GM21576 (cell line): ENCODE results near the gene MBTPS1.

Source experiments
- ATAC-seq: cut with Tn5 transposase; IDR thresholded peaks from one replicate; pipeline ENCODE4 v1.9.1; 2021; ENCODE audit warnings: mild to moderate bottlenecking, moderate library complexity; ENCODE audit not compliant: unreplicated experiment

MBTPS1 gene

GRCh38 chr16:84080378-84080777 is 36.4 kb downstream of the MBTPS1 start:
- ATAC-seq: no peak

- no peak for ATAC-seq
These were observed 37.1 kb downstream of the MBTPS1 start for GRCh38 chr16:84079664-84080063.

GRCh38 chr16:84075376-84075775 is 41.4 kb downstream of the MBTPS1 start:
- no peak for ATAC-seq

GRCh38 chr16:84074721-84075120 is 42.0 kb downstream of the MBTPS1 start:
- ATAC-seq: no peak

- no peak for ATAC-seq
These were observed 44.7 kb downstream of the MBTPS1 start for GRCh38 chr16:84072014-84072413.

DNA sequence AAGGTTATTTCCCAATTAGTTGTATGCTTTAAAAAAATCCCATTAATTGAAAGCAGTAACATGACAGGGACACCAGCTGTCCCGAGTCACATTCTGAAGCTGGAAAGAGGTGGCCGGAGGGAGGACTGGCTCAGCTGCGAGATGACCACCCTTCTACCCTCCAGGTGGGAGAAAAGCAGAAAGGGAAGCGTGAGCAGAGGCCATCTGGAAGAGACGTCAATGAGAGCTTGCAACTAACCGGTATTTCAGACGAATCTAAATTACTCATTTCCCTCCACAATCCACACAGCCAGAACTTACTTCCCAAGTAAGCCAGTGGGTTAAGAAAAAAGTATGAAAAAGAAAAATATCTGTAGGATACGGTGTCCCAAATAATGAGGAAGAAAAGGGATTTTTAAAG is 45.6 kb downstream of the MBTPS1 start:
- no peak for ATAC-seq

- ATAC-seq: no peak
These were observed 47.2 kb downstream of the MBTPS1 start for GRCh38 chr16:84069540-84069939.

DNA sequence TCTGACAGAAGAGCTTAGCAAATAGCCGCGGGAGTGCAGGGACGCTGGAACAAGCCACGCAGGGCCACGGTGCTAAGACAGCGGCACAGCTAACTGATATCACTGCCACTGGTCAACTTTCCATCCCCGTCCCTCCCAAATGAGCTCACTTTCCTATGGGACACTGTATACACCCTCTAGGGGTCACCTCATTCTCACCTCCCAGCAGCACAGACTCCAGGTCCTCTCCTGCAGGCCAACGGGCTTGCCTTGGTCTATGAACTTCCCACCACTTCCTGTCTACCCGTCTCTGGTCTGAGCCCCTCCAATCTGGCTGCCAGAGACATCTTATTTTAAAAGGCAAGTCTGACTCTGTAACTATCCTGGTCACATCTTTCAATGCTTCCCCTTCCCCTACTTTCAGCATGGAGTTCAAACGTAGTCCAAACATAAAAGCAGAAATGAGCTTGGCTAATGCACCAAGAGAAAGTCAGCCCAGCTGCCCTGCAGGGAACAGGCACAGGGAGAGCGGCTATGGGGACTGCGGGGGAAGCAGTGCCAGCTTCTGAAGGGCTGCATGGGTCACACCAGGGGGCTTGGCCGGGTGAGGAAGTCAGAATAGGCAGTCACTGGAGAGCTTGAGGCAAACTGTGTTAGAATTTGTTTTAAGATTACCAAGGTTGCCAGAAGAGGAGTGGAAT is 47.8 kb downstream of the MBTPS1 start:
- ATAC-seq: no peak

DNA sequence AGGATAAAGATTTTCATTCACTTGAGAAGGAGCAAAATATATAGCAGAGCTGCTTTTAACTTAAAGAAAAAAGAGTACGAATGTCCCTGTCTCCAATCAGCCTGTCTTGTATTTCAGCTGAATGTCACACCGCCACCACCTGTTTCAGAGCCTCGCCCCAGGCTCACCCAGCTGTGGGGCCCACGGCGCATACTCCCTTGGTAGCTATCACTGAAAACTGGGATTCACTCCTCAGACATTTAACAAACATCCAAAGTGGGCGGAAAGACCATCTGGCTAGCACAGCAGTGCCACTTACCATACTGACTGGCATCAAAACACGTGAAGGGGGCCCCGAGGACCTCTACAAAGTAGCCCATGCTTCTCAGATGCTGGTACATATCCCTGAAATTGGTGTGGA is 48.7 kb downstream of the MBTPS1 start:
- ATAC-seq: no peak

GRCh38 chr16:84067640-84068039 is 49.1 kb downstream of the MBTPS1 start:
- ATAC-seq: no peak

- no peak for ATAC-seq
These were observed 51.1 kb downstream of the MBTPS1 start for GRCh38 chr16:84065536-84066132.

- no peak for ATAC-seq
These were observed 52.8 kb downstream of the MBTPS1 start for GRCh38 chr16:84063980-84064379.

GRCh38 chr16:84062734-84063640 is 53.8 kb downstream of the MBTPS1 start:
- ATAC-seq: no peak

GRCh38 chr16:84061236-84061819 is 55.4 kb downstream of the MBTPS1 start:
- no peak for ATAC-seq

DNA sequence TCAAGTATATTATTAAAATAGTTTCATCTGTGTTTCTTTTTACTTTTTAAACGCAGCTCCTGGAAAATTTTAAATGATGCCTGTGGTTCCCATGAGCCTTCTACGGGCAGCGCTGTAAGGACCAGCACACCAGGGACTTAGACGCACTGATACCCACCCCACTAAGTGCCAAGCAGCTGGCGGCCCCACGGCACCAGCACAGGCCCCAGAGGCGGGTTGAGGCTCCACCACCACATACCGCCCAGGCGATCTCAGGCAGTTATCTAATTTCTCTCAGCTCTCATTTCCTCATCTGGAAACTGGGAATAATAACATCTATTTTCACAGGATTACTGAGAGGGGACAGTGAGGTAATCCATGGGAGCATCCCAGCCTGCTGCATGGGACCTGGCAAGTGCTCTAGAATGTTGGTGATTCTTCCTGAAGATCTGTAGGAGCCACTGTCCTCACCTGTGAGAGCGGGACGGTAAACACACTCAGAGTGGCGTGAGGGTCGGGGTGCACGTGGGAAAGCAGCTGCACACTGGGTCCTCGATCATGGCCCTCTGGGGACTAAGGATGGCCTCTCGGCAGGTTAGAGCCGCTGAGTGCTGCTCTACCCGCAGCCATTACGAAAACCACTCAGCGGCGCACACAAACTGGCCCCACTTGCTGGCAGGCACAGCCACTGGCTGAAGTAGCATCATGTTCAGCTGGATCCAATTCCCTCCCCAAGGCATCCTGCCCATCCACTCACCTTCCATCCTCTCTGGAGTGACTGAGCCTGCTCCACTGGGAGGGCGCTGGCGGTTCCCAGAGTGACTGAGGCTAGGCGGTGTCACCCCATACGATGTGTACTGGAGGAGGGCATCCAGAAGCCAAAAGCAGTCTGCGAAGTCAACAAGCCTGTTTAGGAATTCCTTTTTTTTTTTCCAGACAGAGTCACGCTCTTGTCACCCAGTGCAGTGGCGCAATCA is 56.5 kb downstream of the MBTPS1 start:
- no peak for ATAC-seq

DNA sequence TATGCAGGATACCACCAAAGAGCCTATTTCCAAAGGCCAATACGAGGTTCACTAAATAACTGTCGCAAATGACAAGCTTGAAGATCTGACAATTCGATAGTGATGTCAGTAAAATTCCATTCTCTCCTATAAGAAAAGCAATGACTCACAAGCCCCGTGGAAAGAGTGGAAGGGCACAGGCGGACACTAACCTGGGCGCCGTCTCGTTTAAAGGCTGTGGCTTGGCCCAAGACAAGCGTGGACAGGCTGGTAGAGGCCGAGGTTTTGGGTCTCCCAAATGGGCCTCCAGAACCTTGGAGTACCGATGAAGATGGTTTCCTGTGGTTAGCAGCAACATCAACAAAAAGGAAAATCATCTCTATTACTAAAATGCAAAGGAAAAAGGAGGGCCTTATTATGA is 57.6 kb downstream of the MBTPS1 start:
- ATAC-seq: no peak

DNA sequence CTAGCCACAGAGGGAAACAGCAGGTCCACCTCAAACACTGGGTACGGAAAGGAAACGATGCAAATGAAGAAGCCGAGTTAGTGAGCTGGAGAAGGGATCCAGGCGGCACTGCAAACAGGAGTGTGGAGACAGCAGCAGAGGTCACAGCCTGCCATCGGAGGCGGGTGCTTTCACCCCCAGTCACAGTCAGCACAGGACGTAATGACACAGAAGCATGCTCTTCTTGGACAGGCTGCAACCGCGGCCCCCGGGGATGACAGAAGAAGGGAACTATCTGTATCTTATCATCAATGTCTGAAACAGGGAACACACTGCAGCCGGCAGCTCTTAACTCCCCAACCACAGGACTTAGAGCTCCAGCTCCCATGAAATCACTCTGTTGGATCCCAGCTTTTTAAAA is 58.1 kb downstream of the MBTPS1 start:
- no peak for ATAC-seq

DNA sequence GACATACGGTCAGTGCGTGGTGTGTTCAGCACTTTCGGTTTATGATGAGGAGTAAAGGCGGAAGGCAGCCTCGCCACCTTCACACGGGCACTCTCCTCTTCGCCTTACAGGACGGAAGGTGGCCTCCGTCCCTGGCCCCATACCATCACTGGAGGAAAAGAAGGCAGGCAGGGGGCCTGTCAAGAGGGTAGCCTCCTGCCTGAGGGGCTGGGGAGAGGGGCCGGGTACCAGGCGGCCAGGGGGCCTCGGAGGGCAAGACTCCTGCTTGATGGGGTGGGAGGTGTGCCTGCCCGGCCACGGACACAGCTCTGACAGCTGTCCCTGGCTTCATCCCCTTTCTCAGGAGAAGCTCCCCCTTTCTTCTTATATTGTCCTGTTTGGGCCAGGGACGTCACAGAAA is 58.5 kb downstream of the MBTPS1 start:
- no peak for ATAC-seq

- no peak for ATAC-seq
These were observed 59.8 kb downstream of the MBTPS1 start for GRCh38 chr16:84056933-84057332.
